GM12864 (cell line): ENCODE data around the gene CDHR1.

Source experiments
- DNase-seq: peaks from one replicate; pipeline ENCODE4 v3.0.0-alpha.2; 2011; ENCODE audit warnings: low read depth
- H3K4me3 ChIP-seq: 2 replicates; pipeline ENCODE4 v1.5.1; 2011; ENCODE audit warnings: mild to moderate bottlenecking, low read depth, low read length, control low read depth
- CTCF ChIP-seq: IDR thresholded peaks from 2 replicates; pipeline ENCODE4 v1.5.1; 2011; ENCODE audit warnings: low read depth, mild to moderate bottlenecking, moderate library complexity, low read length, control low read depth, inconsistent platforms; ENCODE audit errors: missing control alignments

The CDHR1 gene

GRCh38 chr10:84227810-84228209 is 33.5 kb downstream of the CDHR1 start:
- TF ChIP-seq CTCF: no peak
- DNase-seq: no peak
- no peak overlapping the region for H3K4me3 ChIP-seq

- no peak for DNase-seq
- no peak for TF ChIP-seq CTCF
Measured at GRCh38 chr10:84230359-84230758, 36.0 kb downstream of the CDHR1 start.

GRCh38 chr10:84232376-84232775 is 38.0 kb downstream of the CDHR1 start:
- no peak for DNase-seq
- no peak overlapping the region for H3K4me3 ChIP-seq
- TF ChIP-seq CTCF: no peak

More at GRCh38 chr10:84230359-84230758, 36.0 kb downstream of the CDHR1 start:
- H3K4me3 ChIP-seq: no peak overlapping the region

DNA sequence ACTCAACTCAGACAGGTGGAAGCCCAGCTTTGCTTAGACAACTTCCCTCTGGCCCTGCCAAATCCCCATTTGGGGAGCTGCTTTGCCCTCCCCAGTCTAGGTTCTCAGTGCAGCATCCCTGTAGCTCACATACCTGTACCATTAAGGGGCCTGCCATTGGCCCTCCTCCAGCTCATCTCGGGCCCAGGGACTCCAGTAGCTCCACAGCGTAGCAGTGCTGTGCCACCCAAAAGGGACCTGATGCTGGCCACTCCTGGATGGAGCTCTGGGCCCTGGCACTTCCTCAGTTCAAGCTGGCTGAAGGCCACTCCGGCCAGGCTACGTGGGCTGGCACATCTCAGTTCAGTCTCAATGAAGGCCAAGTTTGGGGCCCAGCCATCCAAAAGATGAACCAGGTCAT is 39.6 kb downstream of the CDHR1 start:
- no peak for TF ChIP-seq CTCF
- no peak for DNase-seq
- no peak overlapping the region for H3K4me3 ChIP-seq

DNA sequence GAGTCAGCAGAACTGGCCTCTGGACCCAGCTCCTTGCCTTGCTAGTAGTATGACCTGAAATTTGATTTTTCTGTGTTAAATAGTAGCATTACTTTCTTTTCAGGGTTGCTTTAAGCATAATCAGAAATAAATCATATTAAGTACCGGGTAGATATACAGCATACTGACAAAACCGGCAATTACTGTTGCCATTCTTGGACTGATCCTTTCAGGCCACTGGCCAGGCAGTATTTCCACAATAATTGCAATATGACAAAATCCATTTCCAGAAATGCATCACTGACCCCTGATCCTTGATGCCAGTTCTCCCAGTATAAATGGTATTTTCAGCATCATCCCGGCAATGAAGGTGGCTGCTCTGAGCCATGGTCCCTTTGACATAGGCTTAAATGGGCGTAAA is 40.1 kb downstream of the CDHR1 start:
- DNase-seq: no peak
- no peak overlapping the region for H3K4me3 ChIP-seq
- TF ChIP-seq CTCF: no peak

- DNase-seq: no peak
- H3K4me3 ChIP-seq: no peak overlapping the region
- no peak for TF ChIP-seq CTCF
Measured at GRCh38 chr10:84235096-84235495, 40.8 kb downstream of the CDHR1 start.

- DNase-seq: no peak
- no peak for TF ChIP-seq CTCF
- no peak overlapping the region for H3K4me3 ChIP-seq
Measured at GRCh38 chr10:84236807-84237198, 42.5 kb downstream of the CDHR1 start.
